ENCODE results near the gene SPTBN1.

- no peak for TF ChIP-seq POLR2A (IDR thresholded peaks at IDR 0.05; ENCODE audit: low read depth, low read length)
- no peak for TF ChIP-seq RFX5 (IDR thresholded peaks at IDR 0.05; ENCODE audit: low read depth, low read length)
- TF ChIP-seq MXI1 (IDR thresholded peaks at IDR 0.05; ENCODE audit: borderline replicate concordance, low read depth, low read length), result no peak
- no peak for TF ChIP-seq CTCF (conservative IDR thresholded peaks at IDR 0.05; ENCODE audit: low read depth, low read length)
- TF ChIP-seq BHLHE40 (IDR thresholded peaks at IDR 0.05; ENCODE audit: low read depth, low read length), result no peak
- no peak for TF ChIP-seq MAFK (IDR thresholded peaks at IDR 0.05; ENCODE audit: low read depth, low read length)
- no peak for TF ChIP-seq RCOR1 (IDR thresholded peaks at IDR 0.05; ENCODE audit: insufficient replicate concordance, low read length)
- no peak for TF ChIP-seq USF2 (IDR thresholded peaks at IDR 0.05; ENCODE audit: low read depth, low read length)
- no peak for TF ChIP-seq RAD21 (IDR thresholded peaks at IDR 0.05; ENCODE audit: low read length)
- TF ChIP-seq SMC3 (IDR thresholded peaks at IDR 0.05; ENCODE audit: low read depth, low read length), result no peak
Measured at GRCh38 chr2:54615832-54616534, 159.9 kb downstream of the SPTBN1 start.

Data from IMR-90 (cell line).